Astrocyte of the cerebellum (primary cell): ENCODE measurements around the gene HDHD3.
"Not testable (repeated sequence)": the region's sequence is repeated elsewhere in the genome, so short reads cannot be mapped to it uniquely, and the experiment has no call there.

ENCODE experiments used
- DNase-seq: peaks from one replicate; pipeline ENCODE4 v3.0.0-alpha.2; 2011; ENCODE audit warnings: low read depth
- H3K4me3 ChIP-seq: 2 replicates; pipeline ENCODE4 v1.5.1; 2011; ENCODE audit warnings: mild to moderate bottlenecking, low read depth, low read length, moderate library complexity
- in situ Hi-C: cut with HindIII; loops from 2 replicates; pipeline ENCODE4 v1.10.0; 2017; ENCODE audit warnings: low sequenced_read_pairs
- TF ChIP-seq, protein P1 (sequence below): IDR thresholded peaks from 2 replicates; pipeline ENCODE4 v1.5.1; 2012; ENCODE audit warnings: low read length, low read depth, moderate library complexity, mild to moderate bottlenecking; ENCODE audit errors: missing control alignments

HDHD3 gene

DNA sequence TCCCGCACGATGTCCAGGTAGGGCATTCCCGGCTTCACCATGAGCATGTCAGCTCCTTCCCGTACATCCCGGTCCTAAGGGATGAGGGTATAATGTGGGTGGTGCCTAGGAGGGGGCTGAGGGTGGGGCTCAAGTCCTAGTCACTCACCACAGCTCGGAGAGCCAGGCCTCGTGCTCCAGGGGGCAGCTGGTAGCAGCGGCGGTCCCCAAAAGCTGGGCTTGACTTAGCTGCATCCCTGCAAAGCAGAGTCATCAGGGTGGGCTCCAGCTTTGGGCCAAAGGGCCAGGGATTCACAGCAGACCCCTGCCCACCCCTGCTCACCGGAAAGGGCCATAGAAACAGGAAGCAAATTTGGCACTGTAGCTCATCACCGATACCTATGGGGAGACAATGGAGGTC, 12.7 kb upstream of the HDHD3 start:
- TF ChIP-seq, protein P1, sequence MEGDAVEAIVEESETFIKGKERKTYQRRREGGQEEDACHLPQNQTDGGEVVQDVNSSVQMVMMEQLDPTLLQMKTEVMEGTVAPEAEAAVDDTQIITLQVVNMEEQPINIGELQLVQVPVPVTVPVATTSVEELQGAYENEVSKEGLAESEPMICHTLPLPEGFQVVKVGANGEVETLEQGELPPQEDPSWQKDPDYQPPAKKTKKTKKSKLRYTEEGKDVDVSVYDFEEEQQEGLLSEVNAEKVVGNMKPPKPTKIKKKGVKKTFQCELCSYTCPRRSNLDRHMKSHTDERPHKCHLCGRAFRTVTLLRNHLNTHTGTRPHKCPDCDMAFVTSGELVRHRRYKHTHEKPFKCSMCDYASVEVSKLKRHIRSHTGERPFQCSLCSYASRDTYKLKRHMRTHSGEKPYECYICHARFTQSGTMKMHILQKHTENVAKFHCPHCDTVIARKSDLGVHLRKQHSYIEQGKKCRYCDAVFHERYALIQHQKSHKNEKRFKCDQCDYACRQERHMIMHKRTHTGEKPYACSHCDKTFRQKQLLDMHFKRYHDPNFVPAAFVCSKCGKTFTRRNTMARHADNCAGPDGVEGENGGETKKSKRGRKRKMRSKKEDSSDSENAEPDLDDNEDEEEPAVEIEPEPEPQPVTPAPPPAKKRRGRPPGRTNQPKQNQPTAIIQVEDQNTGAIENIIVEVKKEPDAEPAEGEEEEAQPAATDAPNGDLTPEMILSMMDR: no peak
- in situ Hi-C loops: no loop called here

DNA sequence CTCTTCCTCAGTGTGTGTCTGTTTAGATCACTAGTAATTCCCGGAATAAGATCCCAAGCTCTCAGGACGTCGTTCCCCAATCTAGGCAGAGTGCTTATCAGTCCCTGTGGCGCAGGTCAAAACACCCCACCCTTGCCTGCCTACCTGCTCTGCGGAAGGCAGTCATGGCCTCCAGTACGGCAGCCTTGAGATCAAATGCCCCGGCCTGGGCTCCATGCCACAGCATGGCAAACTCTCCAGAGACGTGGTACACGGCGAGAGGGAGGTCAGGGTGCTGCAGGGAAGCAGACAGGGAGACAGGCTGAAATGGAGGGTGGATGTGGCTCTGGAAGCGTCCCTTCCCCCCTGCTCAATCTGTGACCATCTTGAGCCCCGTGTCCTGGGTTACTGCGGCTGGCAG, 12.0 kb upstream of the HDHD3 start:
- no peak overlapping the region for H3K4me3 ChIP-seq
- TF ChIP-seq, protein P1: no peak
- DNase-seq: no peak
- in situ Hi-C loops: no loop called here

More for the DNA sequence above, 12.7 kb upstream of the HDHD3 start:
- DNase-seq: no peak
- H3K4me3 ChIP-seq: no peak overlapping the region

DNA sequence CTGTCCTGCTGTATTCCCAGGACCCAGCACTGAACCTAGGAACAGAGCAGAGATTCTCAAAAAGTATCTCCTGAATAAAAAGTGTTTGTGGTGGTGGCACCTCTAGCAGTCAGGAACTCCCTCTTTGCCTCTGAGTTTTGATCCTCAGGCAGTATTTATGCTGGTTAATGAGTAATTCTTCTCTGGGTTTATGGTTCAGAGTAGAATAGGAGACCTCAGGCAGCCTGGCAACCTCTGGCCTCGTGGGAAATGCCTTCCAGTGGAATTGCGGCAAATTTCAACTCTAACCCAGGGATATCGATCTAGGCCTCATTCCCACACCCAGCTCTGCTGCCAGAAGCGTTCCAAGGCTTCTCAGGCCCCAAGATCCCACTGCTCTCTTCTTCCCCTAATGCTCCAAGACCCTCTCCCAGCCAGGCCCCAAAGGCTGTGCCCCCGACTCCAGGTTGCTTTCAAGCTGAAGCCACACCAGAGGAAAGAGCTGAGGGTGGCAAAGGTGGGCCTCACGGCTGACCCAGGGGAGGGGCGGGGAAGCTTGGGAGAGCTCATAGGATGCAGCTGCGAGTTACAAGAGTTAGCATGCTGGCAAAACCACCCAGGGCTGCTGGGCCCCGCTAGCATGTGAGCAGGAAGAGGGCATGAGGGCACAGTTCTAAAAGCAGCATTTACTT, 10.9 kb upstream of the HDHD3 start:
- H3K4me3 ChIP-seq: no peak overlapping the region
- TF ChIP-seq, protein P1: no peak
- DNase-seq: no peak
- in situ Hi-C loops: no loop called here

DNA sequence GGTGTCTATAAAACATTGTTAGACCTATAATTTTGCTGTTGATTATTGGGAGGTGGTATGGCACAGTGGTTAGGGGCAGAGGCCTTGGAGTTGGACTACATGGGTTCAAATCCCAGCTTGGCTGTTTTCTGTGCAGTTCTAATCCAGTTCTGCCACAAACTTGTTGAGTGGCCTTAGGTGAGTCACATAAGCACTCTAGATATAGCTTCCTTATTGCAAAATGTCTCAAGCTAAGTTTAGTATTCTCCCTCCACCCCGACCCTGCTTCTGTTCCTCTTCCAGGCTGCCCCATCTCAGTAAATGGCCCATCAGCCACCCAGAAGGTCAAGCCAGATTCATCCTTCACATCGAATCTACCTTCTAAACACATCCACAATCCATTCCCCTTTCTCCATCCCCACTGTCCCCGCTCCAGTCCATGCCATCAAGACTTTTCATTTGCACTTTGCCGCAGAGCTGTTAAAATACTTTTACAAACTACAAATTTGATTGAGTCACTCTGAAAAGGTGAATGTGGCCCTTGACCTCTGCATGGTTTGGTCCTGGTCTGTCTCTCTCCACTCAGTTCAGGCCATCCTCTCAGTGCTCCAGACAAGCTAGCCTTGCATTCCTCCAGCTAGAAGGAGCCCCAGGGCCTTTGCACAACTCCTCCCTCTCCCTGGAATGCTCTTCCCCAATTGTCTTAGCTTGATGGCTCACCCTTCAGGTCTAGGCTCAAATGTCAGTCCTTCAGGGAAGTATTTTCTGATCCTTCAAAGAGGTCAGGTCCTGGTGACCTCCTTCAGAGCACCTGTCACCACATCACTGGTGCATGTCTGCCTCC, 10.0 kb upstream of the HDHD3 start:
- TF ChIP-seq, protein P1: no peak
- DNase-seq: no peak
- no peak overlapping the region for H3K4me3 ChIP-seq
- in situ Hi-C loops: no loop called here

DNA sequence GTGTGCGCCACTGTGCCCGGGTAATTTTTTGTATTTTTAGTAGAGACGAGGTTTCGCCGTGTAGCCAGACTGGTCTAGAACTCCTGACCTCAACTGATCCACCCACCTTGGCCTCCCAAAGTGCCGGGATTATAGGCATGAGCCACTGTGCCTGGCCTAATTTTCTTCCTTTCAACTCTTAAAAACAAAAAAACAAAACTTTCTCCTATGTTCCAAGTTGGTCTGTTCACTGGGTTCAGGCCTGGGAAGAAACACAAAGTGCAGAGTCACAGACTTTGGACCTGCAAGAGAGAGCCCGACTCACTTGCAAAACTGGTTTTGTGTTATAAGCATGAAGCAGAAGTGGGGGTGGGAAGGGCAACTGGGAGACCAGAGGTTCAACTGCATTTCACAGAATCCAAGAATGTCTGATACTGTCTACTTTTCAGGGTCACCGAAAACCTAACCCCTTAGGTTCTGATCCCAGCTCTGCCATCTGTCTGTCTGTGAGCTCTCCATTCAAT, 5.2 kb upstream of the HDHD3 start:
- in situ Hi-C loops: no loop called here
- TF ChIP-seq, protein P1: no peak
- no peak for DNase-seq
- H3K4me3 ChIP-seq: no peak overlapping the region

DNA sequence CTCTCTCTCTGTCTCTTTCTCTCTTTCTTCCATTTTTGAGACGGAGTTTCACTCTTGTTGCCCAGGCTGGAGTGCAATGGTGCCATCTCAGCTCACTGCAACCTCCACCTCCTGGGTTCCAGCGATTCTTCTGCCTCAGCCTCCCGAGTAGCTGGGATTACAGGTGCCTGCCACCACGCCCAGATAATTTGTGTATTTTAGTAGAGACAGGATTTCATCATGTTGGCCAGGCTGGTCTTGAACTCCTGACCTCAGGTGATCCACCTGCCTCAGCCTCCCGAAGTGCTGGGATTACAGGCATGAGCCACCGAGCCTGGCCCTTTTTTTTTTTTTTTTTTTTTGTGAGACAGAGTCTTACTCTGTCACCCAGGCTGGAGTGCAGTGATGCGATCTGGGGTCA, 4.7 kb upstream of the HDHD3 start:
- in situ Hi-C loops, H3K4me3 ChIP-seq, DNase-seq: not testable (repeated sequence)

DNA sequence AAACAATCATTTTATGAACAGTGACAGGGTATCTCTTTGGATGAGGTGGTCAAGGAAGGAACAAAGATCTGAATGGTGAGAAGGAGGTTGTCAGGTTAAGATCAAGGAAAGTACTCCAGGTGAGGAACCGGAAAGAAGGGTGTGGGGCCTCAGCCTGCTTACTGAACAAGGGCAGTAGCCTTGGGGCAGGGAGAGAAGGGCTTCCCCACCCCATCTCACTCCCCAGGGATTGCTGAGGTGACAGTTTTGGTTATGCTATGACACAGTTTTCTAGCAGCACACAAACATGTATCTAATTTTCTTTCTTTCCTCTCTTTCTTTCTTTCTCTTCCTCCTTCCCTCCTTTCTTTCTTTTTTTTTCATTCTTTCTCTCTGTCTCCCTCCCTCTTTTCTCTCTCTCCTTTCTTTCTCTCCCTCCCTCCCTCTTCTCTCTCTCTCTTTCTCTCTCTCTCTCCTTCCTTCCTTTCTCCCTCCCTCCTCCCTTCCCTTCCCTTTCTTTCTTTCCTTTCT, 4.1 kb upstream of the HDHD3 start:
- in situ Hi-C loops: no loop called here
- TF ChIP-seq, protein P1: no peak
- no peak for DNase-seq
- H3K4me3 ChIP-seq: no peak overlapping the region

DNA sequence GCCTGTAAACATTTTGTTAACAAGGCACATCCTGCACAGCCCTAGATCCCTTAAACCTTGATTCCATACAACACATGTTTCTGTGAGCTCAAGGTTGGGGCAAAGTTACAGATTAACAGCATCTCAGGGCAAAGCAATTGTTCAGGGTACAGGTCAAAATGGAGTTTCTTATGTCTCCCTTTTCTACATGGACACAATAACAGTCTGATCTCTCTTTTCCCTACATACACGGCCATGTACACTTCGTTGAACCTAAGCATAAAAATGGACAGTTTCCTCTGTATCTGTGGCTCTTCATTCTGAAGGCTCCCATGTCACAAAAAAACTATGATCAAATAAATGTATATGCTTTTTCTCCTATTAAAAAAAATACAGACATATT, 3.0 kb upstream of the HDHD3 start:
- DNase-seq, H3K4me3 ChIP-seq, in situ Hi-C loops: not testable (repeated sequence)

DNA sequence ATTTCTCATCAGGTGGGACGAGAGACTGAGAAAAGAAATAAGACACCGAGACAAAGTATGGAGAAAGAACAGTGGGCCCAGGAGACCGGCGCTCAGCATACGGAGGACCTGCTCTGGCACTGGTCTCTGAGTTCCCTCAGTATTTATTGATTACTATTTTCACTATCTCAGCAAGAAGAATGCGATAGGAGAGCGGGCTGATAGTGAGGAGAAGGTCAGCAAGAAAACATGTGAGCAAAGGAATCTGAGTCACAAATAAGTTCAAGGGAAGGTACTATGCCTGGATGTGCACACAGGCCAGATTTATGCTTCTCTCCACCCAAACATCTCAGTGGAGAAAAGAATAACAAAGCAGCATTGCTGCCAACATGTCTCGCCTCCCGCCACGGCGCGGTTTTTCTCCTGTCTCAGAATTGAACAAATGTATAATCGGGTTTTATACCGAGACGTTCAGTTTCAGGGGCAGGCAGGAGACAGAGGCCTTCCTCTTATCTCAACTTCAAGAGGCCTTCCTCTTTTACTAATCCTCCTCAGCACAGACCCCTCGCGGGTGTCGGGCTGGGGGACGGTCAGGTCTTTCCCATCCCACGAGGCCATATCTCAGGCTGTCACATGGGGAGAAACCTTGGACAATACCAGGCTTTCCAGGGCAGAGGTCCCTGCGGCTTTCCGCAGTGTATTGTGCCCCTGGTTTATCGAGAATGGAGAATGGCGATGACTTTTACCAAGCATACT, 2.5 kb upstream of the HDHD3 start:
- in situ Hi-C loops: not testable (repeated sequence)

More for the DNA sequence above, 2.5 kb upstream of the HDHD3 start:
- not testable (repeated sequence) for H3K4me3 ChIP-seq, DNase-seq
